PC-9 (cell line): ENCODE results near the gene PRSS56. TPM values are rescaled to one million over a fixed set of nuclear protein-coding genes. Genes with fewer than 3 reads are reported as not detected.

Experiments used
- BruUV-seq: library from RNA; stranded (reverse); fragments of 400-500 nt; replicated peaks from 2 replicates; lab custom pipeline; 2021; lab: Mats Ljungman, UMichigan
- CTCF ChIA-PET: fragments of 300-600 bp; sonication (Branson Sonifier 250); formaldehyde crosslinking; loops from one replicate; lab custom pipeline; 2022; ENCODE audit warnings: antibody characterized with exemption; lab: Charles Lee
- POLR2A ChIA-PET: fragments of 300-600 bp; sonication (Branson Sonifier 250); formaldehyde crosslinking; loops from one replicate; lab custom pipeline; 2022; ENCODE audit warnings: antibody characterized with exemption; ENCODE audit not compliant: unreplicated experiment; lab: Charles Lee
- DNase-seq, 2 experiments: peaks; one replicate each; pipeline versions ENCODE4 v3.0.0 to v3.0.0-alpha.2; 2015 to 2022; ENCODE audit warnings: mixed read lengths in 1 of 2
- H2AFZ ChIP-seq: fragments of 200-600 bp; sonication (generic); 2 replicates; pipeline ENCODE4 v1.8.1; 2017; ENCODE audit warnings: antibody characterized with exemption
- H3F3A ChIP-seq: fragments of 200-600 bp; sonication (generic); 2 replicates; pipeline ENCODE4 v1.8.1; 2017; ENCODE audit warnings: antibody characterized with exemption, mild to moderate bottlenecking, low read depth; ENCODE audit not compliant: insufficient read depth
- H3K27ac ChIP-seq: fragments of 200-600 bp; sonication (generic); 2 replicates; pipeline ENCODE4 v1.6.1; 2016; ENCODE audit warnings: mixed run types
- H3K27me3 ChIP-seq: fragments of 200-600 bp; sonication (generic); 2 replicates; pipeline ENCODE4 v1.6.1; 2016; ENCODE audit warnings: low read depth, mixed run types; ENCODE audit not compliant: insufficient read depth
- H3K36me3 ChIP-seq: fragments of 200-600 bp; sonication (generic); 2 replicates; pipeline ENCODE4 v1.6.1; 2016; ENCODE audit warnings: low read depth, mixed run types
- H3K4me1 ChIP-seq: fragments of 200-600 bp; sonication (generic); replicated peaks from 2 replicates; pipeline ENCODE4 v1.6.1; 2016; ENCODE audit warnings: mixed run types; ENCODE audit not compliant: insufficient read depth
- H3K4me2 ChIP-seq: fragments of 200-600 bp; sonication (generic); 2 replicates; pipeline ENCODE4 v1.6.1; 2017; ENCODE audit warnings: mixed run types
- H3K4me3 ChIP-seq: fragments of 200-600 bp; sonication (generic); 2 replicates; pipeline ENCODE4 v1.6.1; 2016; ENCODE audit warnings: mixed run types
- H3K79me2 ChIP-seq: fragments of 200-600 bp; sonication (generic); 2 replicates; pipeline ENCODE4 v1.6.1; 2017; ENCODE audit warnings: low read depth, mixed run types
- H3K9me2 ChIP-seq: fragments of 200-600 bp; sonication (generic); 2 replicates; pipeline ENCODE4 v1.8.1; 2017; ENCODE audit warnings: mild to moderate bottlenecking; ENCODE audit not compliant: insufficient read depth
- H3K9me3 ChIP-seq: fragments of 200-600 bp; sonication (generic); 2 replicates; pipeline ENCODE4 v1.8.1; 2016; ENCODE audit warnings: low read depth; ENCODE audit not compliant: insufficient read depth
- H4K20me1 ChIP-seq: fragments of 200-600 bp; sonication (generic); 2 replicates; pipeline ENCODE4 v1.8.1; 2017; ENCODE audit not compliant: insufficient read depth
- EZH2 ChIP-seq: fragments of 200-600 bp; sonication (generic); IDR thresholded peaks from 2 replicates; pipeline ENCODE4 v1.8.0; 2017; ENCODE audit warnings: antibody characterized with exemption, low read depth
- intact Hi-C: fragments of 100-400 bp; cut with micrococcal nuclease; formaldehyde crosslinking; loops from one replicate; pipeline ENCODE4 v1.10.0; 2022; ENCODE audit not compliant: unreplicated experiment
- total RNA-seq: library from RNA; stranded (reverse); gene quantifications from 2 replicates; pipeline ENCODE4 v1.2.3, GENCODE V29; 2021
- TF ChIP-seq, protein P1 (sequence below): fragments of 200-600 bp; sonication (generic); conservative IDR thresholded peaks from 2 replicates; pipeline ENCODE4 v1.6.1; 2017; ENCODE audit warnings: mixed run types, antibody characterized with exemption, mild to moderate bottlenecking, moderate library complexity

PRSS56 gene
- total RNA-seq, 1 experiment from 2014 or later, result not detected

DNA sequence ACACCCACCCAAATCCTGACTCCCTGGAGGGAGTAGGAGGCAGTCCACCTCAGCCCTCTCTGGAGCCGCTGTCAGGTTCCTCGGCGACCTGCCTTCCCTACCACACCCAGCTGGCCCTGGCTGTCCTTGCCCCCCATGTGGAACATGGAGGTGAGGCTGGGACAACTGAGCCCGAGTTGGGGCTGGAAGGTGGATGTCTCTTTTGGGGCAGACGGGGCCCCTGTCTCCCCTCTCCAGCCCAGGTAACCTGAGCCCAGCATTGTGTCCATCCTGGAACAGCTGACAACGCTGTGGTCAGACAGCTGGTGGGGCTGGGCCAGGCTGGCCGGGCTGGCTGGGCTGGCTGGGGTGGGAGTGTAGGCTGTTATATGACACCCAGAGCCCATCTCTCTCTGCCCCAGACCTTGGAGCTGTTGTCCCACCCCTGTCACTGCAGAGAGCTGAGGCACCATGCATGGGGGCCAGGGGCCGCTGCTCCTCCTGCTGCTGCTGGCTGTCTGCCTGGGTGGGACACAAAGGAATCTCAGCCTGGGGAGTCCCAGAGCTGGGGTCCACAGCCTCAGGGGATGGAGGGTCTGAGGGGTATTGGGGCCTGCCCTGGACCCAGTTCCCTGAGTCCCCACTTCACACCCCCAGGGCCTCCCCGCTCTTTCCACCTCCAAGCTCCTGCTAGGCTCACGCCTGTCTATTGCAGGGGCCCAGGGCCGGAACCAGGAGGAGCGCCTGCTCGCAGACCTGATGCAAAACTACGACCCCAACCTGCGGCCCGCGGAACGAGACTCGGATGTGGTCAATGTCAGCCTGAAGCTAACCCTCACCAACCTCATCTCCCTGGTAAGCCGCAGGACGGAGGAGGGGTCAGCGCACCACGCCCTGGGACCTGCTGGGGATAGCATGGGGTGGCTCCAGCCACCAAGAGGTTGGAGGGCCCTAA lies 19.4 kb downstream of the PRSS56 start, which contains the start of gene CHRNG:
CHRNG (plus strand) TSS at position 395 of the 934 bp plus-strand sequence; CDS start at position 451, 56 bp downstream.
- no peak for DNase-seq
- H2AFZ ChIP-seq, result no peak within 1 kb of the TSS
- H3K27ac ChIP-seq, result no peak within 1 kb of the TSS
- BruUV-seq, result no TSS peak
- no peaks in the 10 kb centered on the region for H3K9me2 ChIP-seq
- no peaks in the 10 kb centered on the region for H3K4me1 ChIP-seq
- ChIA-PET CTCF (interaction anchor here (0.5 to 0.7 kb wide), 2 partner anchors 63 to 106 kb away, joined by 3 to 4 read pairs; no protein-coding TSS in a partner anchor), POLR2A (no interaction called here)
- H3K4me3 ChIP-seq, result no peak within 1 kb of the TSS
- H3K79me2 ChIP-seq, result no peaks in the 10 kb centered on the region
- no peak within 1 kb of the TSS for H3K4me2 ChIP-seq
- H3F3A ChIP-seq, result no peaks in the 10 kb centered on the region
- no peaks in the 10 kb centered on the region for H3K27me3 ChIP-seq
- intact Hi-C loops, result no loop called here
- no peaks in the 10 kb centered on the region for H4K20me1 ChIP-seq
- no peaks in the 10 kb centered on the region for H3K36me3 ChIP-seq
- TF ChIP-seq, protein P1, sequence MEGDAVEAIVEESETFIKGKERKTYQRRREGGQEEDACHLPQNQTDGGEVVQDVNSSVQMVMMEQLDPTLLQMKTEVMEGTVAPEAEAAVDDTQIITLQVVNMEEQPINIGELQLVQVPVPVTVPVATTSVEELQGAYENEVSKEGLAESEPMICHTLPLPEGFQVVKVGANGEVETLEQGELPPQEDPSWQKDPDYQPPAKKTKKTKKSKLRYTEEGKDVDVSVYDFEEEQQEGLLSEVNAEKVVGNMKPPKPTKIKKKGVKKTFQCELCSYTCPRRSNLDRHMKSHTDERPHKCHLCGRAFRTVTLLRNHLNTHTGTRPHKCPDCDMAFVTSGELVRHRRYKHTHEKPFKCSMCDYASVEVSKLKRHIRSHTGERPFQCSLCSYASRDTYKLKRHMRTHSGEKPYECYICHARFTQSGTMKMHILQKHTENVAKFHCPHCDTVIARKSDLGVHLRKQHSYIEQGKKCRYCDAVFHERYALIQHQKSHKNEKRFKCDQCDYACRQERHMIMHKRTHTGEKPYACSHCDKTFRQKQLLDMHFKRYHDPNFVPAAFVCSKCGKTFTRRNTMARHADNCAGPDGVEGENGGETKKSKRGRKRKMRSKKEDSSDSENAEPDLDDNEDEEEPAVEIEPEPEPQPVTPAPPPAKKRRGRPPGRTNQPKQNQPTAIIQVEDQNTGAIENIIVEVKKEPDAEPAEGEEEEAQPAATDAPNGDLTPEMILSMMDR, result no peak
- TF ChIP-seq EZH2, result no peak
- 0 out of 2 replicates have a peak, but pooled peaks cover 2% of the 10 kb centered on the region for H3K9me3 ChIP-seq

DNA sequence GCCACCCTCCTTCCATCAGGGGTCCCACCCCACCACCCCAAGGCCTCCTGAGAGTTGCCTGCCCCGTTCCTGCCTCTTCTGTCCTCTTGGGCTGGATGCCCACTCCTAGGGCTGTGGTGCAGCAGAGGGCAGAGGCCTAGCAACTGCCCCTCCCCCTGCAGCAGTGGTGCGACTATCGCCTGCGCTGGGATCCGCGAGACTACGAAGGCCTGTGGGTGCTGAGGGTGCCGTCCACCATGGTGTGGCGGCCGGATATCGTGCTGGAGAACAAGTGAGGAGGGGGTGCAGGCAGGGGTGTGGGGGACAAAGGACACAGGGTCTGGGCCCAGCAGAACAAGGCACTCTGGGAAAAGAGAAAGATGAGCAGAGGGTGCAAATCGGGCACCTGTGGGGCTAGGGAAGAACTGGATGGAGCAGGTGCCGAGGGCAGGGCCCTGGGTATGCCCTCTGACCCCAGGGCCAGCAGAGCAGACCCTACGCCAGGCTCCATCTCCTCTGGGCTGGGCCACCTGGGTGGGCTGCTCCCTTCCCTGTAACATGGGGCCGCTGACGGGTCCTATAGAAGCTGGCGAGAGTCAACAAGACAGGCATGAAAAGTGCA lies 20.4 kb downstream of the PRSS56 start:
- intact Hi-C loops, result no loop called here
- no peaks in the 10 kb centered on the region for H4K20me1 ChIP-seq
- no peaks in the 10 kb centered on the region for H3K9me2 ChIP-seq
- H3K36me3 ChIP-seq, result no peaks in the 10 kb centered on the region
- ChIA-PET POLR2A (no interaction called here), CTCF (no interaction called here)
- no peak overlapping the region for H3K27ac ChIP-seq
- no peak overlapping the region for H2AFZ ChIP-seq
- no peaks in the 10 kb centered on the region for H3F3A ChIP-seq
- no peak overlapping the region for H3K4me2 ChIP-seq
- no peak for TF ChIP-seq EZH2
- TF ChIP-seq, protein P1, result no peak
- H3K79me2 ChIP-seq, result no peaks in the 10 kb centered on the region
- BruUV-seq, result no TSS peak
- H3K9me3 ChIP-seq, result 0 out of 2 replicates have a peak, but pooled peaks cover 2% of the 10 kb centered on the region
- no peak overlapping the region for H3K4me3 ChIP-seq
- H3K27me3 ChIP-seq, result no peaks in the 10 kb centered on the region
- no peak for DNase-seq
- no peaks in the 10 kb centered on the region for H3K4me1 ChIP-seq

DNA sequence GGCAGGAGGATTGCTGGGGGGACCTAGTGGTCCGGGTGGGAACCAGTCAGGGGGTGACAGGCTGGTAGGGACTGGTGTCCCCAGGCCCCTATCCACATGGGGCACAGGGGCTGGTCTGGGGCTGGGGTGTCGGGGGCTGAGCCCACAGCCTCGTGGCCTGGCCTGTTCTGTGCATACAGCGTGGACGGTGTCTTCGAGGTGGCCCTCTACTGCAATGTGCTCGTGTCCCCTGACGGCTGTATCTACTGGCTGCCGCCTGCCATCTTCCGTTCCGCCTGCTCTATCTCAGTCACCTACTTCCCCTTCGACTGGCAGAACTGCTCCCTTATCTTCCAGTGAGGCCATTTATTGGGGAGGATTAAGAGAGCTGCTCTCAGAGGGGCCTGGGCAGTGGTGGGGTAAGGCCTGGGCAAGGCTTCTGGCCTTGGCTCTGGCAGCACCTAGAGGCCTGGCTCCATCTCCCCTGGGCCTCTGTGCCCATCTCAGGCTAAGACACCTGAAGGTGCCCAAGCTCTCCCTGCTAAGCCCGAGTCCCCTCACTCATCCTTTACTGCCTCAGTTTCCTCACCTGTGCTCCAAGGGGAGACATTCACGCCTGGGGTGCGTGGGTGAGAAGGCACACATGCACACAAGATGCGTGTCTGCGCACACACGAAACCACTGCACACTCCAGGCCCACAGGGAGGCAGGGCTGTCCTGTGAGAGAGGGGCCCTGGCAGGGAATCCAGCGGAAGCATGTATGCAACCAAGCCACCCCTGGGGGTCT lies 21.2 kb downstream of the PRSS56 start:
- TF ChIP-seq, protein P1, result no peak
- TF ChIP-seq EZH2, result no peak
- Histone ChIP-seq H3K27ac (no peak overlapping the region), H3F3A (no peaks in the 10 kb centered on the region), H3K9me2 (no peaks in the 10 kb centered on the region), H2AFZ (no peak overlapping the region), H3K27me3 (no peaks in the 10 kb centered on the region), H4K20me1 (no peaks in the 10 kb centered on the region), H3K4me2 (no peak overlapping the region), H3K4me1 (no peaks in the 10 kb centered on the region), H3K36me3 (no peaks in the 10 kb centered on the region), H3K79me2 (0 out of 2 replicates have a peak, but pooled peaks cover under 1% of the 10 kb centered on the region), H3K4me3 (no peak overlapping the region), H3K9me3 (0 out of 2 replicates have a peak, but pooled peaks cover 2% of the 10 kb centered on the region)
- no TSS peak for BruUV-seq
- ChIA-PET POLR2A (no interaction called here), CTCF (no interaction called here)
- intact Hi-C loops, result no loop called here
- DNase-seq, result no peak
